Suprapubic skin (tissue), 4 donors: ENCODE data around the gene TLR9. TPM values are rescaled to one million over a fixed set of nuclear protein-coding genes. Genes with fewer than 3 reads are reported as not detected.

ENCODE experiments used
- DNase-seq, 2 donors: peaks; one replicate each; pipeline ENCODE4 v3.0.0-alpha.2; 2019; ENCODE audit warnings: low spot score in 2 of 2
- H3K27ac ChIP-seq: fragments of 200-600 bp; sonication (generic); one replicate; pipeline ENCODE4 v1.5.1; 2019
- H3K27me3 ChIP-seq: fragments of 200-600 bp; sonication (generic); one replicate; pipeline ENCODE4 v1.5.1; 2019
- H3K36me3 ChIP-seq: fragments of 200-600 bp; sonication (generic); one replicate; pipeline ENCODE4 v1.5.1; 2019
- H3K4me1 ChIP-seq: fragments of 200-600 bp; sonication (generic); one replicate; pipeline ENCODE4 v1.5.1; 2019
- H3K4me3 ChIP-seq: fragments of 200-600 bp; sonication (generic); one replicate; pipeline ENCODE4 v1.5.1; 2019; ENCODE audit warnings: mild to moderate bottlenecking
- H3K9me3 ChIP-seq: fragments of 200-600 bp; sonication (generic); one replicate; pipeline ENCODE4 v1.5.1; 2019
- CTCF ChIP-seq, 2 donors: fragments of 200-600 bp in 1 of 2; fragments of 450-650 bp in 1 of 2; sonication (generic) in 1 of 2; IDR thresholded peaks; one replicate each; pipeline ENCODE4 v1.5.1; 2016 to 2019; ENCODE audit warnings: antibody characterized with exemption in 2 of 2, mild to moderate bottlenecking in 1 of 2, moderate library complexity in 1 of 2
- EP300 ChIP-seq: sonication (generic); formaldehyde crosslinking; IDR thresholded peaks from one replicate; pipeline ENCODE4 v1.6.1; 2017; ENCODE audit warnings: antibody characterized with exemption
- POLR2A ChIP-seq, 2 donors: fragments of 450-650 bp; IDR thresholded peaks; one replicate each; pipeline ENCODE4 v1.6.1; 2017; ENCODE audit warnings: antibody characterized with exemption in 2 of 2, mild to moderate bottlenecking in 2 of 2, moderate library complexity in 2 of 2
- POLR2AphosphoS5 ChIP-seq, 3 donors: sonication (generic); formaldehyde crosslinking; IDR thresholded peaks; one replicate each; pipeline ENCODE4 v1.6.1; 2017; ENCODE audit warnings: antibody characterized with exemption in 3 of 3
- WGBS: methylation state at CpG from one replicate; pipeline ENCODE4 v1.1.5; 2018; 5-methylcytosine and 5-hydroxymethylcytosine counted together
- total RNA-seq, 4 donors: library from RNA; depleted of rRNA; stranded (reverse); fragments of >200 nt; gene quantifications; one replicate each; pipeline ENCODE4 v1.1.0, GENCODE V29; 2016

Gene TLR9
- total RNA-seq, 4 donors from 2014 or later = 0.16 TPM; not detected in 3

GRCh38 chr3:52253314-52254304 is 28.2 kb upstream of the TLR9 start:
- WGBS = 54% methylated on average over 12 of the region's 12 CpGs
- H3K4me3 ChIP-seq = no peak overlapping the region
- peaks cover 86% of the 10 kb centered on the region for H3K36me3 ChIP-seq
- DNase-seq = peak in 1 of 2 donors; percentile 76
- no peak for TF ChIP-seq POLR2A (IDR thresholded peaks at IDR 0.05)
- no peak for TF ChIP-seq POLR2AphosphoS5 (IDR thresholded peaks at IDR 0.05)
- H3K4me1 ChIP-seq = peaks cover 38% of the 10 kb centered on the region
- no peaks in the 10 kb centered on the region for H3K27me3 ChIP-seq
- no peaks in the 10 kb centered on the region for H3K9me3 ChIP-seq
- peak overlapping the region; percentile 78 for H3K27ac ChIP-seq

GRCh38 chr3:52250122-52250521 is 24.7 kb upstream of the TLR9 start:
- no peak for DNase-seq
- 100% methylated on average over 1 of the region's 1 CpG for WGBS
- Histone ChIP-seq H3K36me3 (peaks cover 61% of the 10 kb centered on the region), H3K9me3 (no peaks in the 10 kb centered on the region), H3K4me3 (no peak overlapping the region), H3K27me3 (no peaks in the 10 kb centered on the region), H3K4me1 (peaks cover 57% of the 10 kb centered on the region), H3K27ac (no peak overlapping the region)
- no peak for TF ChIP-seq CTCF (IDR thresholded peaks at IDR 0.05)
- TF ChIP-seq POLR2AphosphoS5 (IDR thresholded peaks at IDR 0.05) = no peak

GRCh38 chr3:52249683-52250082 is 24.2 kb upstream of the TLR9 start:
- Histone ChIP-seq H3K4me3 (no peak overlapping the region), H3K9me3 (no peaks in the 10 kb centered on the region), H3K4me1 (peaks cover 61% of the 10 kb centered on the region), H3K36me3 (peaks cover 56% of the 10 kb centered on the region), H3K27me3 (no peaks in the 10 kb centered on the region), H3K27ac (no peak overlapping the region)
- WGBS = 85% methylated on average over 5 of the region's 6 CpGs
- TF ChIP-seq EP300 (no peak), POLR2AphosphoS5 (IDR thresholded peaks at IDR 0.05) (no peak), POLR2A (IDR thresholded peaks at IDR 0.05) (no peak), CTCF (IDR thresholded peaks at IDR 0.05) (no peak)
- DNase-seq = no peak

GRCh38 chr3:52248816-52249547 is 23.5 kb upstream of the TLR9 start:
- 80% methylated on average over 3 of the region's 10 CpGs for whole genome bisulfite sequencing
- TF ChIP-seq EP300 = no peak
- no peak for TF ChIP-seq POLR2AphosphoS5 (IDR thresholded peaks at IDR 0.05)
- TF ChIP-seq POLR2A (IDR thresholded peaks at IDR 0.05) = no peak
- TF ChIP-seq CTCF (IDR thresholded peaks at IDR 0.05) = no peak

GRCh38 chr3:52248165-52248541 is 22.7 kb upstream of the TLR9 start:
- TF ChIP-seq CTCF (IDR thresholded peaks at IDR 0.05) = no peak
- TF ChIP-seq EP300 = no peak
- TF ChIP-seq POLR2A (IDR thresholded peaks at IDR 0.05) = no peak
- TF ChIP-seq POLR2AphosphoS5 (IDR thresholded peaks at IDR 0.05) = no peak
- Histone ChIP-seq H3K9me3 (no peaks in the 10 kb centered on the region), H3K4me1 (peaks cover 56% of the 10 kb centered on the region), H3K27me3 (no peaks in the 10 kb centered on the region), H3K27ac (no peak overlapping the region), H3K36me3 (peaks cover 48% of the 10 kb centered on the region), H3K4me3 (no peak overlapping the region)
- 87% methylated on average over 4 of the region's 10 CpGs for WGBS
- DNase-seq = peak in 1 of 2 donors; percentile 78

More at GRCh38 chr3:52248816-52249547, 23.5 kb upstream of the TLR9 start:
- peaks cover 54% of the 10 kb centered on the region for H3K36me3 ChIP-seq
- H3K4me1 ChIP-seq = peaks cover 61% of the 10 kb centered on the region
- H3K27ac ChIP-seq = no peak overlapping the region
- H3K9me3 ChIP-seq = no peaks in the 10 kb centered on the region
- H3K4me3 ChIP-seq = no peak overlapping the region
- H3K27me3 ChIP-seq = no peaks in the 10 kb centered on the region
- peak in 1 of 2 donors; percentile 79 for DNase-seq
